Lower leg skin (tissue), 3 donors: ENCODE measurements around the gene POU2AF2.

ENCODE experiments used
- CTCF ChIP-seq, 3 donors: fragments of 450-650 bp; IDR thresholded peaks; one replicate each; pipeline ENCODE4 v1.5.1; 2016; ENCODE audit warnings: antibody characterized with exemption in 3 of 3, mild to moderate bottlenecking in 3 of 3, moderate library complexity in 2 of 3
- POLR2A ChIP-seq, 2 donors: fragments of 450-650 bp; IDR thresholded peaks; one replicate each; pipeline ENCODE4 v1.6.1; 2016 to 2017; ENCODE audit warnings: antibody characterized with exemption in 2 of 2, mild to moderate bottlenecking in 1 of 2, moderate library complexity in 1 of 2

- no peak for TF ChIP-seq POLR2A (IDR thresholded peaks at IDR 0.05)
- no peak for TF ChIP-seq CTCF (IDR thresholded peaks at IDR 0.05)
Observed at GRCh38 chr11:111265421-111265820, 19.9 kb downstream of the POU2AF2 start.
